Lower lobe of right lung (tissue), 2 donors: ENCODE data around the gene SSPN. TPM values are rescaled to one million over a fixed set of nuclear protein-coding genes. Genes with fewer than 3 reads are reported as not detected.
A peak's percentile ranks its signal among the peaks of the same experiment; 100 is the strongest.

Experiments
- ATAC-seq, 2 donors: fragments of 200-7000 bp; cut with Tn5 transposase; one replicate each; pipeline ENCODE4 v1.9.1; 2020 to 2022; ENCODE audit warnings: mild to moderate bottlenecking in 2 of 2, moderate library complexity in 2 of 2
- DNase-seq: peaks from one replicate; pipeline ENCODE4 v3.0.0-alpha.2; 2020
- H3K27ac ChIP-seq: fragments of 200-600 bp; one replicate; pipeline ENCODE4 v1.8.0; 2022
- H3K27me3 ChIP-seq: fragments of 200-600 bp; one replicate; pipeline ENCODE4 v1.8.0; 2022; ENCODE audit warnings: low read depth
- H3K36me3 ChIP-seq: fragments of 200-600 bp; one replicate; pipeline ENCODE4 v1.8.0; 2022; ENCODE audit warnings: mild to moderate bottlenecking
- H3K4me1 ChIP-seq: fragments of 200-600 bp; one replicate; pipeline ENCODE4 v1.8.0; 2022
- H3K4me3 ChIP-seq: fragments of 200-600 bp; one replicate; pipeline ENCODE4 v1.8.0; 2022; ENCODE audit warnings: mild to moderate bottlenecking
- H3K9me3 ChIP-seq: fragments of 200-600 bp; one replicate; pipeline ENCODE4 v1.8.0; 2022
- intact Hi-C: fragments of 100-400 bp; cut with DNase I; formaldehyde crosslinking; loops from one replicate; pipeline ENCODE4 v1.11.0; 2022
- total RNA-seq: library from RNA; stranded (reverse); fragmentation: NEBNext Ultra II Directional; extraction: Animal tissue kit (Norgen Biotek cat#: 25700); gene quantifications from one replicate; pipeline ENCODE4 v1.2.1, GENCODE V29; 2021
- TF ChIP-seq, protein P1 (sequence below): fragments of 200-600 bp; IDR thresholded peaks from one replicate; pipeline ENCODE4 v1.8.0; 2022; ENCODE audit warnings: antibody characterized with exemption, mild to moderate bottlenecking
- donor health status: DM: no; HTN: yes; CAD: no; lungs with severe emphysema.

SSPN gene
- total RNA-seq, 1 donor from 2014 or later: 12.8 TPM

- H3K27me3 ChIP-seq: no peaks in the 10 kb centered on the region
- no peak overlapping the region for H3K4me3 ChIP-seq
- DNase-seq (no peak), ATAC-seq (peak; percentile 59 to 86)
- no peaks in the 10 kb centered on the region for H3K36me3 ChIP-seq
- H3K27ac ChIP-seq: no peak overlapping the region
- no peaks in the 10 kb centered on the region for H3K9me3 ChIP-seq
- TF ChIP-seq, protein P1, sequence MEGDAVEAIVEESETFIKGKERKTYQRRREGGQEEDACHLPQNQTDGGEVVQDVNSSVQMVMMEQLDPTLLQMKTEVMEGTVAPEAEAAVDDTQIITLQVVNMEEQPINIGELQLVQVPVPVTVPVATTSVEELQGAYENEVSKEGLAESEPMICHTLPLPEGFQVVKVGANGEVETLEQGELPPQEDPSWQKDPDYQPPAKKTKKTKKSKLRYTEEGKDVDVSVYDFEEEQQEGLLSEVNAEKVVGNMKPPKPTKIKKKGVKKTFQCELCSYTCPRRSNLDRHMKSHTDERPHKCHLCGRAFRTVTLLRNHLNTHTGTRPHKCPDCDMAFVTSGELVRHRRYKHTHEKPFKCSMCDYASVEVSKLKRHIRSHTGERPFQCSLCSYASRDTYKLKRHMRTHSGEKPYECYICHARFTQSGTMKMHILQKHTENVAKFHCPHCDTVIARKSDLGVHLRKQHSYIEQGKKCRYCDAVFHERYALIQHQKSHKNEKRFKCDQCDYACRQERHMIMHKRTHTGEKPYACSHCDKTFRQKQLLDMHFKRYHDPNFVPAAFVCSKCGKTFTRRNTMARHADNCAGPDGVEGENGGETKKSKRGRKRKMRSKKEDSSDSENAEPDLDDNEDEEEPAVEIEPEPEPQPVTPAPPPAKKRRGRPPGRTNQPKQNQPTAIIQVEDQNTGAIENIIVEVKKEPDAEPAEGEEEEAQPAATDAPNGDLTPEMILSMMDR: no peak
- H3K4me1 ChIP-seq: peaks cover 4% of the 10 kb centered on the region
- intact Hi-C loops: no loop called here
Measured at GRCh38 chr12:26153421-26154154, 41.8 kb upstream of the SSPN start.

- Histone ChIP-seq H3K9me3 (no peaks in the 10 kb centered on the region), H3K27ac (no peak overlapping the region), H3K4me1 (peaks cover 1% of the 10 kb centered on the region), H3K36me3 (no peaks in the 10 kb centered on the region), H3K4me3 (no peak overlapping the region), H3K27me3 (no peaks in the 10 kb centered on the region)
- TF ChIP-seq, protein P1: no peak
- DNase-seq: no peak
- peak in 1 of 2 donors; percentile 7 for ATAC-seq
- intact Hi-C loops: no loop called here
Measured at GRCh38 chr12:26156201-26156871, 39.0 kb upstream of the SSPN start.

DNA sequence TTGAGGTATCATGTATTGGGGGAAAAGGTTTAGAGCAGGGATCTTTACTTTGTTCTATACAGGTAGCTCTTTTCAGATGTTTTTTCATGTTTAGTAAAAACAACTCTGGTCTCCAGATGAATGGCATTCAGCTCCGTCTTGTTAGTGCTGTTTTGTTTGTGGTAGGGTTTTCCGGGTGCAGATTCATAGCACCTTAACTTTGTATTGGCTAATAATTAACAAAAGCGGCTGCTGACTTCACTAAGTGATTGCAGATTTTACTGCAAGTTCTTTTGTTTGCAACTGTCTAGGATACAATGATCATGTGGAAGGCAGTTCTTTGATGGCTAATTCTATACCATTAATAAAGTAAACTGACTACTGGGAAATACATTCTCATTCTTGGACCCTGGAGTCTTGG, 38.4 kb upstream of the SSPN start:
- intact Hi-C loops: no loop called here
- no peaks in the 10 kb centered on the region for H3K36me3 ChIP-seq
- DNase-seq (no peak), ATAC-seq (no peak)
- H3K4me1 ChIP-seq: no peaks in the 10 kb centered on the region
- TF ChIP-seq, protein P1: no peak
- no peak overlapping the region for H3K27ac ChIP-seq
- no peaks in the 10 kb centered on the region for H3K27me3 ChIP-seq
- H3K4me3 ChIP-seq: no peak overlapping the region
- no peaks in the 10 kb centered on the region for H3K9me3 ChIP-seq

GRCh38 chr12:26158078-26158764, 37.2 kb upstream of the SSPN start:
- H3K4me3 ChIP-seq: no peak overlapping the region
- H3K27ac ChIP-seq: no peak overlapping the region
- TF ChIP-seq, protein P1: no peak
- no peaks in the 10 kb centered on the region for H3K27me3 ChIP-seq
- DNase-seq (no peak), ATAC-seq (no peak)
- no peaks in the 10 kb centered on the region for H3K36me3 ChIP-seq
- intact Hi-C loops: no loop called here
- no peaks in the 10 kb centered on the region for H3K4me1 ChIP-seq
- no peaks in the 10 kb centered on the region for H3K9me3 ChIP-seq

DNA sequence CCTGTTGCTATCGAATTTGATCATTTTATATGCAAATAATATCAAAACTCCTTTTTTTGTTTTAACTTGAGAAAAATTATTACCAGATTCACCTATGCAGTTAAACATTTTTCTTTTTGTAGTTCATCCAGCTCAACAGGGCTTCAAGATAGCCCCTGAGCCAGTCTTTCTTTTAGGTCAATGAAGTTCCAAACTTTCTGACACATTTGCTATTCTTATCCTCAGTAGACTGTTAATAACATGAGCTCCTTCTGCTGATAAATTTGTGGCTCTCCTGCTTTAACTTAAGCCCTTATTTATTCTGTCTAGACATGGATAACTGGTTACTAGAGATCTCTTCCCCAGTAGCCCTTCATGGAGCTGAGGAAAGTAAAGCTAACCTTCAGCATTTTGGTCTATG, 33.2 kb upstream of the SSPN start:
- TF ChIP-seq, protein P1: no peak
- no peaks in the 10 kb centered on the region for H3K4me1 ChIP-seq
- H3K27me3 ChIP-seq: no peaks in the 10 kb centered on the region
- no peak for DNase-seq
- no peak for ATAC-seq
- H3K36me3 ChIP-seq: no peaks in the 10 kb centered on the region
- intact Hi-C loops: no loop called here
- H3K4me3 ChIP-seq: no peak overlapping the region
- no peak overlapping the region for H3K27ac ChIP-seq
- no peaks in the 10 kb centered on the region for H3K9me3 ChIP-seq
